HL-60/S4 treated with phorbol 12-myristate 13-acetate at 8.2 ng/mL for 4 days and 3 days (cell line): ENCODE results near the gene GEMIN7.

Experiments used
- in situ Hi-C: fragments of 300-500 bp; cut with MboI; formaldehyde crosslinking; loops from 2 replicates; pipeline ENCODE4 v1.15.0; 2022; ENCODE audit warnings: low sequenced_read_pairs

Gene GEMIN7

DNA sequence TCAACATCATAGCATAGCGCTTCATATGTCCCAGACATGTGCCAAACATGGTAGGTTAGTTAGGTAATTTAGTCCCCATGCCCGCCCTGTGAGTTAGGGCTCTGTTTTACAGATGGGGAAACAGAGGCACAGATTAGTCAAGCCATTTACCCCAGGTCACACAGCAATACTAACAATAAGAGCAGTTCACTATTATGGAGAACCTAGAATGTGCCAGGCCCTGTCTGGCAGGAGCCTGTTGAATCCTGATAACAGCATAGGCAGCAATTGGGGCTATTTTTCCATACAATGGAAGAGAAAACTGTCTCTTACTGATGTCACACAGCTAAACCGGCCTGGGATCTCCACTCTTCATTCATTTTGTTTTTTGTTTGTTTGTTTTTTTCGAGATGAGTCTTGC lies 7.4 kb downstream of the GEMIN7 start:
- in situ Hi-C loops: no loop called here

DNA sequence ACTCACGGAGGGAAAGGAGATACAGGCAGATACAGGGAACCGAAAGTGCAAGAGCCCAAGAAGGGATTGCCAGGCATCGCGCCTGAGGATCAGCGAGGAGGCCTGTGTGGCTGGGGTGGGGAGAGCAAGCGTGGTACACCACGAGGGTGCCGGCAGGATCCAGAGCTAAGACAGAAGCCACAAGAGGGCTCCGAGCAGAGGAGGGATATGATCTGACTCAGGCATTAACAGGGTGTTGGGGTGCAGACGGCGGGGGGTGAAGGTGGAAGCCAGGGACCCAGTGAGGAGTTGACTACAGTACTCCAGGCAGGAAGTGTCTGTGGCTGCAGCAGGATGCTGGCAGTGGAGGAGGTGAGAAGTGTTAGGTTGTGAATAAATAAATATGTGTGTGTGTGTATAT lies 8.5 kb downstream of the GEMIN7 start:
- in situ Hi-C loops: no loop called here

DNA sequence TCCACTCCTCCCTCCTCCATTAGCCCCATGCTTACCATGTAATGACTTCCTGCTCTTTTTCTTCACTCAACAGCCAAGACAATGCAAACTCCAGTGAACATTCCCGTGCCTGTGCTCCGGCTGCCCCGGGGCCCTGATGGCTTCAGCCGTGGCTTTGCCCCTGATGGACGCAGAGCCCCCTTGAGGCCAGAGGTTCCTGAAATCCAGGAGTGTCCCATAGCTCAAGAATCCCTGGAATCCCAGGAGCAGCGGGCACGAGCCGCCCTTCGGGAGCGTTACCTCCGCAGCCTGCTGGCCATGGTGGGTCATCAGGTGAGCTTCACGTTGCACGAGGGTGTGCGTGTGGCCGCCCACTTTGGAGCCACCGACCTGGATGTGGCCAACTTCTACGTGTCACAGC lies 11.0 kb downstream of the GEMIN7 start:
- in situ Hi-C loops: no loop called here

DNA sequence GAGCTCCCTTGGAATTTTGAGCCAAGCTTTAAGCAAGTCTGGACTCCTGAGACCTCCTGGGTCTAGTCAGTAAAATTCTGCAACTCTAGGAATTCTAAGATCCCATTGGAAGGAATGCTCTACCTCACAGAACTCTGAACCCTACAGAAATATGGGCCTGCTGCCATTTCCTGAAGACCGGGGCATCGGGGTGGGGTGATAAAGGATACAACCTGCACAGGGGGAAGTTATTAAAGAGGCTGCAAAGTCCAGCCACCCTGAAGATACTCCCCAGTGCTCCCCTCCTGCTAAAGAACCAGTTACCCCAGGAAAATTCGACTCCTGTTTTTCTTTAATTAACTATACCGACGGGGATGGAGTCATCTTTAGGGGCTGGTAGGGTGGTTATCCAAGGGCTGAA lies 11.5 kb downstream of the GEMIN7 start:
- in situ Hi-C loops: no loop called here

DNA sequence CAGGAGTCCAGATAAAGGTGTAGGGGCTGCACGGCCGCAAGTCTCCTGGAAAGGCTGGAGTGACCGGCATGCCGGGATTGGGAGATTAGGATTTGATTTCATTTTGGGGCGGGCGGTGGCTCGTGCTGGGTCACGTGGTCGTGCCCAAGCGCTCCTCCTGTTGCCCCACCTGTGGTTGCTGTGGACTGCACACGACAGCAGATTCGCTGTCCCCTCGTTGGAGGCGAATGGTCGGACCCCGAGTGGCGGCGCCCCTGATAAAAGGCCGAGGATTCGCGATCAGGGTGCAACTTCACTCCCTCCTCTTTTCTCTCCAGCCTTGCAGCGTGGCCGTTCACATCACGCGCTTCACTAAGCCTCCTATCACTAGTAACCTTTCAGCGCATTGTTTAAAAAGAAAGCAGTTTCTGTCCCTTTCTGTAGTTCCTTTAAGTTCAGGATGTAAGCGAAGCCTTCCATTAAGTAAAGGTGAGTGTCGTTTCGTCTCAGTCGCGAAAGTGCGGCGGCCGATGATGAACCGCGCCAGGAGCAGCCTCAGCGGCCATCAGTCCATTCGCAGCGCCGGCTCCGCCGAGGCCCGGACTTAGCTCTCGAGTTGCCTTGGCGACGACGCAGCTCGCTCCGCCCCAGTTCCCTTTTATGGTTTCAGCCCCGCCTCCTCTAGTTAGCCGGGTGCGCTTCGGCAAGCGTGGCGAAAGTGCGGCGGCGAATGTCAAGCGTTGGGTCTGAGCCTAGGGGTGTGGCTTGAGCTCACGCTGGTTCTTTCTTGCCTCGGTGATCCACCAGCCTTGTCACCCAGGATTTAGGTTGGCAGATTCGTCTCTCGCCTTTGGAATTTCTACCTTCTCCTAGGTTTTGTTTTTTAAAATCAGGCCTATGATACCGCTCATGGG lies 12.2 kb downstream of the GEMIN7 start:
- in situ Hi-C loops: no loop called here

DNA sequence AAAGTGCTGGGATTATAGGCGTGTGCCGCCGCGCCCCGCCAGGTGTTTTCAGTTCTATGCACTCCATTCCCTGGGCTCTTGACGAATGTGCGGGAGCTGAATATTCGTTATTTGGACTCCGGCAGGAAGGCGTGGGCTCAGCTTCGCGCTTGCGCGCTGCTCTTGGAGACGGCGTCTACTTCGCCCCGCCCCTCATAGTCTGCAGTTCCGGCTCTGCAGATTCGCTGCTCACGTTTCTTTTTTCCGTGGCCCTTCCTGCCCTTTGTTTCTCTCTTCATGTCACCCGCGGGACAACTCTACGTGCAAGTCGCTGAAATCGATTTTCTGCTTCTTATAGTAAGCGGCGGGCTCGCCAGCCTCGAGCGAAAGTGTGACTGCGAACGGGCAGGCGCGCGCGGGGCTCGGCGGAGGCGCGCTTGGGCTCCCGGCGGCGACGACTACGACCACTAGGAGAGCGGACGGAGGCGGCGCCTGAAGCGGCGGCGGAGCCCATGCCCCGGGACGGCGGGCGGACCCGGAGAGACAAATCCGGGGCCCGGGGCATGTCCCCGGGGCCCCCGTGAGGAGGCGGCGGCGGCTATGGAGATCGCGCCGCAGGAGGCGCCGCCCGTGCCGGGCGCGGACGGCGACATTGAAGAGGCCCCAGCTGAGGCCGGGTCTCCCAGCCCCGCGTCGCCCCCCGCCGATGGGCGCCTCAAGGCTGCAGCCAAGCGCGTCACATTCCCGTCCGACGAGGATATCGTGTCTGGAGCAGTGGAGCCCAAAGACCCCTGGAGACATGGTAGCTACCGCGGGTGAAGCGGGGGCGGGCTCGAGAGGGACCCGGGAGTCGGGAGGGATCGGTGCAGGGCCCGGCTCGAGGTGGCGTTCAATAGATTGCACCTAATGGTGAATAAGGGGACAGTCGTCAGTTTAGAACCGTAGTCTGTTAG lies 14.0 kb downstream of the GEMIN7 start, which contains the start of gene PPP1R37:
Gene PPP1R37, plus strand, starts transcription at position 433 of the 932 bp plus-strand sequence. Its CDS starts 147 bp downstream, at position 580.
- in situ Hi-C loops: no loop called here

DNA sequence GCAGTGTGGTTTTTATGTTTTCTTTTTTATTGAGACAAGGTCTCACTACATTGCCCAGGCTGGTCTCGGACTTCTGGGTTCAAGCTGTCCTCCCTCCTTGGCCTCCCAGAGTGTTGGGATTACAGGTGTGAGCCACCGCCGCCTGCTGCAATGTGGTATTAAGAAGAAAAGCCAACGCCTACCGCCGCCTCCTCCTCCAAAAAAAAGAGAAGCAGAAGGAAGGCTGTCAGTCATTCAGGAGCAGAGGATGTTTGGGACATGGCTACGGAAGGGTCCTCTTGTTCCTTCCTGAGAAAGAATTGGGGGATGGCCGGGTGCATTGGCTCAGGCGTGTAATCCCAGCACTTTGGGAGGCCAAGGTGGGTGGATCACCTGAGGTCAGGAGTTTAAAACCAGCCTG lies 15.1 kb downstream of the GEMIN7 start:
- in situ Hi-C loops: no loop called here

DNA sequence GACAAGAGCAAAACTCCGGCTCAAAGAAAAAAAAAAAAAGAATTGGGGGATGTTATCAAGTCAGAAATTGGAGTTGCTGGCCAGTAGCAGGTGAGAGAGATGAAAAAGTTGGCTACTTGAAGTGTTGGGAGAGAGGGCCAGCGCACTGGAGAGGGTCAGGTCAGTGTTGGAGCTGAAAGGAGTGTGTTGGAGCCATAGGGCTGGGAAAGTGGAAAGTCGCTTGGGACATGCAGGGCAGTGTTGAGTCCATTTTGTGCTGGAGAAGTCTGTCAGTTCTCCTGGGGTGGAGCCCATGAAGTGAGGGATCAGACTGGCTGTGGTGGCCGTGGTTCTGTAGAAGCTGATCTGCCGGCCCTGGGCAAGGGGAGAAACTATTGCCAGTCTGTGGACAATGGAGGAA lies 15.6 kb downstream of the GEMIN7 start:
- in situ Hi-C loops: no loop called here

DNA sequence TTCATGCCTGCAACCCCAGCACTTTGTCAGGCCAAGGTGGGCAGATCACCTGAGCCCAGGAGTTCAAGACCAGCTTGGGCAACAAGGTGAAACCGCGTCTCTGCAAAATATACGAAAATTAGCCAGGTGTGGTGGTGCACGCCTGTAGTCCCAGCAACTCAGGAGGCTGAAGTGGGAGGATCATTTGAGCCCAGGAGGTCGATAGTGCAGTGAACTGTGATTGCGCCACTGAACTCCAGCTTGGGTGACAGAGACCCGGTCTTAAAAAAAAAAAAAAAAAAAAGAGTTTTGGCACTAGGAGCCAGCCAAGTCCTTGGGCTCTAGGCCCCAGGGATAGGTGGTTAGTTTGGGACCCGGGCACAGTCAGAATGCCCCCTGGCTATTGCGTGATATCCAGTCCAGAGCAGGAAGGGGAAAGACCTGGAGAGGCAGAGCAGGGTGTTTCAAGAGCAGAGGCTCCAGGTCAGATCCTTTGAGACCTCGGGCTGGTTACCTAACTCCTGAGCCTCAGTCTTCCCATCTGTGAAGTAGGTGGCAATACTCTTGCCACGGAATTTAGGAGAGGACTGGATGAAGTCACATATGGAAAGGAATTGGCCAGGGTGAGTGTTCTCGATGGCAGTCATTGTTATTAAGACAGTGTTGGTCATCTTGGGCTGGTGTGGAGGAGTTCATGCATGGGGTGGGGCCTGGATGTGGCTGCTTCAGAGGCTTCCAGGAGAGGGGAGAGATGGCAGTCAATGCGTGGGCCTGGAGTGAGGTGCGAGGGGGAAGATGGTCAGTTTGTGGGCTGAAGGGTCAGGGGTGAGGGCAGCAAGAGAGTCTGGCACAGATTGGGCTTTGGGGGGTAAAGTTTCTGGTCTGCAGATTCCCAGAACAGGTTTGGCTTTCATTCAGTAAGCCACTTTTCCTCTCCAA lies 16.7 kb downstream of the GEMIN7 start:
- in situ Hi-C loops: no loop called here

DNA sequence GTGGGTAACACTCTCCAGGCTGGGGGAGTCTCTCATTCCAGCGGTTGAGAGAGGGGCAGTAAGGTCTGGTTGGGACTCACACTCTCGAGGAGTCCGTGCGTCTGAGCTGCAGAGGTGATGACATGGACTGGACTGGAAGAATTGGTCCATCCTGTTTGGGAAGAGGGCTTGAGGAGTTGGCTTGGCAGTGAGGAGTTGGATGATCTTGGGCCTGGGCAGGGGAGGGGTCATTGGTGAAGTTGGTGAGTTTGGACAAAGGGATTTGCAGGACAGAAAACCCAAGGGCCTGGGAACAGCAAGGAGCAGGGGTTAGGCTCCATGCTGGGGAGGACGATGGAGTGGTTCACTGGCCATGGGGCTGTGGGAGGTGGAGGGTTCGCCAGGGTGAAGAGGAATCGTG lies 17.6 kb downstream of the GEMIN7 start:
- in situ Hi-C loops: no loop called here

DNA sequence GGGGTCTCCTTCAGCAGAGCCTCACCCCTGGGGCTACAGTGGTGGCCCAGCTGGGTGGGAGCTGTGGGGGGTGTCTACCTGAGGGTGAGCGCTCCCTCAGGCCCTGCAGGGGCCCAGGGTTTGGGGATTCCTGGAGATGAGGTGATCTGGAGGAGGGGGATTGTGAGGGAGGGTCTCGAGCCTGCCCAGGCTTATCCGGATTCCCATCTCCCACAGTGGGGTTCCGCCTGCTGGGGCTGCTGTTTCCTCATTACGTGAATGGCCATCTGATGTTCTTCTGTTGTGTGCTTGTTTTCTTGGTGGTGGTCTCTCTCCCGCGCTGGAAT lies 18.4 kb downstream of the GEMIN7 start:
- in situ Hi-C loops: no loop called here

DNA sequence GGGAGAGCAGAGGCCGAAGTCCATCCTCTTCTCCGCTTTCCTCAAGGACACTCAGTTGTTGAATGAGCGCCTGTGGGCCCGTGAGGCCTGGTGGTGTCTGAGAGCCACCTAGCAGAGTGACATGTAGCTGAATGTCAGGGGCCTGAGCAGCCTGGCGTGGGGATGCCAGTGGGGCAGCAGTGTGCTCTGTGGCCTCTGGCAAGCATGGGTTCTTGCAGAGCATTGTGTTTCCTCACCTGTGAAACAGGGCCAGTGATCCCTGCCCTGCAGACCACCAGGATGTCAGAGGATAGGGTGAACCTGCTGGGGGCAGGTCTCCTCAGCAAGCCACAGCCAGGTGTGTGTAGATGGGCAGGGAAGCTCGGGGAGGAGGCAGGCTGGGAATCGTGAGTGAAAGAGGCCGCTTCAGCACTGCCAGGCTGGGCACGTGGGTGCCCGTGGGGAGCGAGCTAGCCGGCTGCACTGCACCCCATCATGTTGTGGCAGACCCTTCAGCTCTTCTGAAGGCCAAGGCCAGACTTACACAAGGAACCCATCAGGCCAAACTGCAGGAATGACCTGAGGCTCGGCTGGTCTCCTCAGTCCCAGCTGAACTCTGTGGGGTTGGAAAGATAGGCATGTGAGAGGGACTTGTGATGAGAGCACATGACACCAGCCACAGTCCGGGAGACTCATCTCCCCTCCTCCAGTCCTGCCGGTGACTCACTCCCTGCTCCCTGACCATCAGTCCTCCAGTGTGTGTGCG lies 18.9 kb downstream of the GEMIN7 start:
- in situ Hi-C loops: no loop called here

DNA sequence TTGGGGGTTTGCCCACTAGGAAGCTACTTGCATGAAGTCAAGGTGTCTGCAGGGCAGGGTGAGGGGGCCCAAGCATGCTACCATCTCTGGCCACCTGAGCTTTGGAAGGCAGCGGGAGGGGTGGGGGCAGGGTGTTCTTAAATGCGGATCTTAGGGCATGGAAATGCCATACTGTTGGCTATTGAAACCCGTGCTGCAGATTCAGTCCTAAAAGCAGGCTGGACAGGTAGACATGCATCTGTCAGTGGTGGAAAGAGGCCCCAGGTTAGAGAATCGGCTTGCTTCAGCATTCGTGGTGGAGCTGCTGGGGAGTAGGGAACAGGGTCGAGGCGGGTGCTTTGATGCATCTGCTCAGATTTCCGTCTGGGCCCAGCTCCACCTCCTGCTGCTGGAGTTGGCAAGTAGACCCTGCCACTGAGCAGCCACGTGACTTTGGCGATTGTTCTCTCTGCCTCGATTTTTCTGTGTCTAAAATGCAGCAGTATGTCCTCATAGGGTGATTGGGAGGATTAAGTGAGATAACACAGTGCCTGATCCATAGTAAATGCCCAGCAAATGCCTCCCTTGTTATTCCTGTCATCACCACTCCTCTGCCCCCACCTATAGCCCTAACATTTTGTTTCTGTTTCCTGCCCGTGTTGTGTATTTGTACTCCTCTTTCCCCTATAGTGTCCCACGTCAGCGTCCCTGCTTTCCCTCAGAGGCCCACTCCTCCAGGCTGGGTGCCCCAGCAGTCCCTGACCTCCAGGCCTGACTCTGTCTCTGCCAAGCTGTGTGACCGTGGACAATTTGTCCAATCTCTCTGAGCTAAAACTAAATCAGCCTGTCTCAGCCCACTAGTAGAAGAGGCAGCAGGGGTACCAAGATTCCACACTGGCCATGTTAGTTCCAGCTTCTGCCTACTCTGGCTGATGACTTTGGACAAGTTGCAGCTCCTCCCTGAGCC lies 19.7 kb downstream of the GEMIN7 start:
- in situ Hi-C loops: no loop called here

DNA sequence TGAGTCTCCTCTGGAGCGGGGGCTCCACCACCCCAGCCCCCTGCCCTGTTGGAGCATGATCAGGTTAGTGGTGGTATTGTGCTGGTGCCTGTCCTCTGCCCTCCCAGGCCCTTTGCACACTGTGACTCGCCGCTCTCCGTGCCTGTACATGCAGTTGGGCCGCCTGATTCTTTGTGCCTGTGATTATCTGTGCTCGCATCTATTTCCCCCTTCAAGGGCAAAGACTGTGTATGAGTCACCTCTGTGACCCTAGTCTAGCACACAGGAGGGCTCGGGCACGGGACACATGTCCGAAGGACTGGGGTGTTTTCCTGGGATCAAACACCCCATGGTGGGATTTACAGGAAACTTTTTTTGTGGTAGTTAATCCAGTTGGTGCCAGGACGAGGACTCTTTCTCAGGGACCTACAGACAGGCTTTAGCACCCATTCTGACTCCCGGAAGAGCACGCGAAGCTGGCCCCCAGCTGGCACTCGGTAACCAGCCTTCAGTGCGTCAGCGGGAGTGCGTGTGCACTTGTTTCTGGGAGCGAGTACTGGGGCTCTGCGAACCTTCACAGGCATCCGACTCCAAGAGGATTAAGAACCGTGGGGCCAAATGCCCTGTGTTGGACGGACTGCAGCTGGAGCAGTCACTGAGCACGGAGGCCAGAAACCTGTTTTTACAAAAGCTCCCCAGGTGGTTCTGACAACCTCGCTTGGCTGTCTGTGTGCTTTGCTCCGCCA lies 20.6 kb downstream of the GEMIN7 start:
- in situ Hi-C loops: no loop called here

DNA sequence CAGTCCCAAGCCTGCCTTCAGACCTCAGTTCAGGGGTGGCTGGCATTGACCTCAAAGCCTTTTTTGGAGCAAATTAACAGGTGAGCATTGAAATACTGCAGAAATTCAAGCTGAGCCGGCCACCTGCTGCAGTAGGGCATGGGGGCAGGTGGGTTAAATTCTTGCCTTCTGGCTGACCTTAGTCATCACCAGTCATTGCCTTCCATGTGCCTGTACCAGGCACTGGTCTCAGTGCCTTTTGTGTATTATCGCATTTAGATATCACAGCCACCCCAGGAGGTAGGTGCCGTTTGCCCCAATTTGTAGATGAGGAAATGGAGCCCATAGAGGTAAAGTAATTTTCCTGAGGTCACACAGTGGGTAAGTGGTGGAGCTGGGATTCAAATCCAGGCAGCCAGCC lies 21.1 kb downstream of the GEMIN7 start:
- in situ Hi-C loops: no loop called here

DNA sequence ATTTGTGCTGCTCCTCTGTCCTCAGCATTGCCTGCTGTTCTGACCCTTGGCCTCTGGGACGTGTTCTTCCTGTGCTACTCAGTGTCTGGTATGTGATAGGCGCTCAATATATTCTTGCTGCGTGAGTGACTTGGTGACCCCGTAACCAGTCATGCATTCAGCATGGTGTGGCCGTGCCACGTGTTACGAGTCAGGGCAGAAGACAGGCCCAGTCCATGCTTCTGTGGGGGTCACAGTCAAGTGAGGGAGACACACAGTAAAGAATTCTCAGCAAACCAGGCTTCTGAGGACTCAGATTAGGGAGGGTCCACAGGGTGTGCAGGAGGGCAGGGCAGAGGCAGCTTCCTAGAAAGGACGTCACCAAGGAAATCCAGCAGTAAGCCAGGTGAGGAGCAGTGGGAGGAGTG lies 21.8 kb downstream of the GEMIN7 start:
- in situ Hi-C loops: no loop called here

DNA sequence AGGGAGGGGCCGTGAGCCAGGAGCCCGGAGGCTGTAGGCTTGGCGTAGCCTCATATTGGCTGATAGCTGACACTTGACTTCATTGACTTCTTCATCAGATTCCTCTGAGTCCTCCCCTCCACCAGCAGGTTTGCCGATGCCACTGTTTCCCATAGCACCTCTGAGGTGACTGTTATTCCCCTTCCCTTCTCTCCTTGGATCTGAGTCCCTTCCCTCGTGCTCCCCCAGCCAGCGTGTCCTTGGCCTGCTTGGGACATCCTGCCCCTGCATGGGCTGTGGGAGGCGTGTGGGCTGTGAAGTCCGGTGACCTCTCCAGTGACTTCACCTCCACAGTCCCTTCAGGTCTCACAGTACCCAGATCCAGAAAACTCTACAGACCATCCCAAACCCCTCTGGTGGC lies 22.7 kb downstream of the GEMIN7 start:
- in situ Hi-C loops: no loop called here

DNA sequence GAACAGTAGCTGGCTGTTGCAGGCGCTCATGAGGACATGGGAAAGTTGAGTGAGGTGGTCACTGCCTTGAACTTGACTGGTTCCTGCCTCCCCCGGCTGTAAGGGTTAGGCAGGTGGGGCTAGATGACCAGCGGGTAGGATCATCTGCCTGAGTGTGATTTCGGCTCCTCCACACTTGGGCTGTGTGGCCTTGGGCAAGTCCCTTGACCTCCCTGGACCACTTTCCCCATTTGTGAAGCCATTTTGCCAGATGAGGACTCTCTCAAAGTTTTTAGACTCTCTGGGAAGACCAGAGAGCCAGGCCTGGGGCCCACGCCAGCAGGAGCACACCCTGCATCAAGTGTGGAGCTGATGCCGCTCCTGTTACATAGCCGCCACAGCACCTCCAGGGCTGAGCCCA lies 23.4 kb downstream of the GEMIN7 start:
- in situ Hi-C loops: no loop called here

DNA sequence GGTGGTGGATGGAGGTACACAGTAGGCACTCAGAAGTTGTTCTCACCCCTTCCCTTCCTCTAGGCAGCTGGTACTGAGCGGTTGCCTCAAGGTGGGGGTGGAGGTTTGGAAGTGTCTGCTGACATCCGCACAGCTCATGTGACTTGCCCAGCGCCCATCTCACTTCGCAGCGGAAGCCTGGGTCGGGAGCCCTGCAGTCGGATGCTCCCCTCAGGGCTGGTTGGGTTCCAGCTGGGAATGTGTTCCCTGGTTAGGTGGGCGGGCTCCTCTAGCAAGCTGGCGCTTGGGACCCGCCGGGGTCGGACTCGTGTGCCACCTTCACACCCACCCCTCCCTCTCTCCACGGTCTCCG lies 24.1 kb downstream of the GEMIN7 start:
- in situ Hi-C loops: no loop called here
